Osteoblast (primary cell): Measurements from ENCODE around the gene HMGA1. TPM values are rescaled to one million over a fixed set of nuclear protein-coding genes. Genes with fewer than 3 reads are reported as not detected.

ENCODE experiments used
- DNase-seq: peaks from one replicate; pipeline ENCODE4 v3.0.0; 2011; ENCODE audit warnings: low spot score, mixed read lengths; ENCODE audit not compliant: insufficient read length; ENCODE audit errors: missing footprints
- H2AFZ ChIP-seq: 2 replicates; pipeline ENCODE4 v1.6.0; 2011; ENCODE audit warnings: mild to moderate bottlenecking, low read length
- H3K27ac ChIP-seq: 2 replicates; pipeline ENCODE4 v1.5.1; 2011; ENCODE audit warnings: mild to moderate bottlenecking, low read depth, low read length, moderate library complexity
- H3K27me3 ChIP-seq: 2 replicates; pipeline ENCODE4 v1.6.0; 2012; ENCODE audit warnings: mild to moderate bottlenecking, control low read depth, inconsistent platforms, low read length, moderate library complexity; ENCODE audit not compliant: insufficient read depth
- H3K36me3 ChIP-seq: 2 replicates; pipeline ENCODE4 v1.5.1; 2011; ENCODE audit warnings: mild to moderate bottlenecking, low read length, control low read depth, moderate library complexity; ENCODE audit not compliant: insufficient read depth
- H3K4me1 ChIP-seq: 2 replicates; pipeline ENCODE4 v1.5.1; 2011; ENCODE audit warnings: mild to moderate bottlenecking, low read length, control low read depth, moderate library complexity; ENCODE audit not compliant: insufficient read depth
- H3K4me2 ChIP-seq: 2 replicates; pipeline ENCODE4 v1.6.0; 2011; ENCODE audit warnings: mild to moderate bottlenecking, low read length; ENCODE audit not compliant: insufficient read depth
- H3K4me3 ChIP-seq: fragments of 200-600 bp; sonication (generic); 3 replicates; pipeline ENCODE4 v1.5.1; 2012; ENCODE audit warnings: mild to moderate bottlenecking, low read length, inconsistent platforms; ENCODE audit not compliant: insufficient read depth
- H3K79me2 ChIP-seq: 2 replicates; pipeline ENCODE4 v1.6.0; 2012; ENCODE audit warnings: mild to moderate bottlenecking, low read length, control low read depth, inconsistent platforms; ENCODE audit not compliant: insufficient read depth
- H3K9me3 ChIP-seq: 2 replicates; pipeline ENCODE4 v1.5.1; 2011; ENCODE audit warnings: low read depth, low read length, control low read depth
- H4K20me1 ChIP-seq: 2 replicates; pipeline ENCODE4 v1.6.0; 2012; ENCODE audit warnings: mild to moderate bottlenecking, low read length, control low read depth; ENCODE audit not compliant: insufficient read depth
- total RNA-seq: library from RNA; depleted of rRNA; stranded (reverse); fragments of >200 nt; gene quantifications from 2 replicates; pipeline ENCODE4 v1.2.3, GENCODE V29; 2012
- TF ChIP-seq, protein P1 (sequence below): IDR thresholded peaks from 2 replicates; pipeline ENCODE4 v1.5.1; 2011; ENCODE audit warnings: mild to moderate bottlenecking, low read depth, low read length, moderate library complexity; ENCODE audit errors: extremely low read depth

The HMGA1 gene
- total RNA-seq, 1 donor, result 59.4 TPM

GRCh38 chr6:34213772-34214171, 22.9 kb upstream of the HMGA1 start:
- no peak for DNase-seq
- Histone ChIP-seq H3K4me1 (no peaks in the 10 kb centered on the region), H3K79me2 (no peaks in the 10 kb centered on the region), H2AFZ (no peak overlapping the region), H3K36me3 (no peaks in the 10 kb centered on the region), H4K20me1 (no peaks in the 10 kb centered on the region), H3K27ac (no peak overlapping the region), H3K4me2 (no peak overlapping the region), H3K27me3 (no peaks in the 10 kb centered on the region), H3K4me3 (no peak overlapping the region), H3K9me3 (no peaks in the 10 kb centered on the region)
- TF ChIP-seq, protein P1, sequence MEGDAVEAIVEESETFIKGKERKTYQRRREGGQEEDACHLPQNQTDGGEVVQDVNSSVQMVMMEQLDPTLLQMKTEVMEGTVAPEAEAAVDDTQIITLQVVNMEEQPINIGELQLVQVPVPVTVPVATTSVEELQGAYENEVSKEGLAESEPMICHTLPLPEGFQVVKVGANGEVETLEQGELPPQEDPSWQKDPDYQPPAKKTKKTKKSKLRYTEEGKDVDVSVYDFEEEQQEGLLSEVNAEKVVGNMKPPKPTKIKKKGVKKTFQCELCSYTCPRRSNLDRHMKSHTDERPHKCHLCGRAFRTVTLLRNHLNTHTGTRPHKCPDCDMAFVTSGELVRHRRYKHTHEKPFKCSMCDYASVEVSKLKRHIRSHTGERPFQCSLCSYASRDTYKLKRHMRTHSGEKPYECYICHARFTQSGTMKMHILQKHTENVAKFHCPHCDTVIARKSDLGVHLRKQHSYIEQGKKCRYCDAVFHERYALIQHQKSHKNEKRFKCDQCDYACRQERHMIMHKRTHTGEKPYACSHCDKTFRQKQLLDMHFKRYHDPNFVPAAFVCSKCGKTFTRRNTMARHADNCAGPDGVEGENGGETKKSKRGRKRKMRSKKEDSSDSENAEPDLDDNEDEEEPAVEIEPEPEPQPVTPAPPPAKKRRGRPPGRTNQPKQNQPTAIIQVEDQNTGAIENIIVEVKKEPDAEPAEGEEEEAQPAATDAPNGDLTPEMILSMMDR, result no peak

GRCh38 chr6:34218691-34219090, 18.0 kb upstream of the HMGA1 start:
- H3K27ac ChIP-seq, result no peak overlapping the region
- no peaks in the 10 kb centered on the region for H4K20me1 ChIP-seq
- H3K4me1 ChIP-seq, result peaks cover 6% of the 10 kb centered on the region
- H2AFZ ChIP-seq, result no peak overlapping the region
- no peak overlapping the region for H3K4me2 ChIP-seq
- DNase-seq, result peak; percentile 29
- no peaks in the 10 kb centered on the region for H3K27me3 ChIP-seq
- H3K79me2 ChIP-seq, result no peaks in the 10 kb centered on the region
- H3K4me3 ChIP-seq, result no peak overlapping the region
- no peaks in the 10 kb centered on the region for H3K36me3 ChIP-seq
- no peaks in the 10 kb centered on the region for H3K9me3 ChIP-seq
- TF ChIP-seq, protein P1, result no peak

GRCh38 chr6:34223381-34223955, 13.2 kb upstream of the HMGA1 start:
- Histone ChIP-seq H3K4me2 (peak overlapping the region; percentile 85), H3K36me3 (no peaks in the 10 kb centered on the region)
- DNase-seq, result peak; percentile 92

More at GRCh38 chr6:34223381-34223955, 13.2 kb upstream of the HMGA1 start:
- TF ChIP-seq, protein P1, result no peak
- Histone ChIP-seq H3K27ac (peak overlapping the region; percentile 58), H3K27me3 (no peaks in the 10 kb centered on the region), H4K20me1 (no peaks in the 10 kb centered on the region), H3K4me1 (peaks cover 12% of the 10 kb centered on the region), H3K4me3 (peak overlapping the region; percentile 80), H2AFZ (peak overlapping the region; percentile 98), H3K79me2 (no peaks in the 10 kb centered on the region), H3K9me3 (no peaks in the 10 kb centered on the region)
